HepG2 (cell line): Measurements from ENCODE around the gene CDK6. TPM values are rescaled to one million over a fixed set of nuclear protein-coding genes. Genes with fewer than 3 reads are reported as not detected.

Source experiments
- ARNT ChIP-seq: fragments of 450-650 bp; IDR thresholded peaks from 2 replicates; pipeline ENCODE4 v1.6.1; 2017
- KLF11 ChIP-seq: IDR thresholded peaks from 2 replicates; pipeline ENCODE4 v1.6.1; 2016; ENCODE audit warnings: missing compliant biosample characterization
- KLF15 ChIP-seq: sonication (generic); formaldehyde crosslinking; IDR thresholded peaks from 2 replicates; pipeline ENCODE4 v1.8.1; 2023; ENCODE audit warnings: borderline replicate concordance, mild to moderate bottlenecking, inconsistent platforms, missing genetic modification reagents, mixed read lengths
- RBFOX2 ChIP-seq: fragments of 200-400 bp; formaldehyde crosslinking; IDR thresholded peaks from 2 replicates; pipeline ENCODE4 v1.6.1; 2017; ENCODE audit warnings: low read depth, mild to moderate bottlenecking, low read length
- THYN1 ChIP-seq: sonication (generic); formaldehyde crosslinking; IDR thresholded peaks from 2 replicates; pipeline ENCODE4 v1.8.1; 2023; ENCODE audit warnings: low read depth, mild to moderate bottlenecking, moderate library complexity, missing genetic modification reagents, borderline replicate concordance
- U2AF1 ChIP-seq: fragments of 200-400 bp; formaldehyde crosslinking; optimal IDR thresholded peaks from 2 replicates; pipeline ENCODE3; 2017; ENCODE audit warnings: mild to moderate bottlenecking, low read depth, low read length
- ZBTB20 ChIP-seq: sonication (generic); formaldehyde crosslinking; IDR thresholded peaks from 2 replicates; pipeline ENCODE4 v1.8.1; 2023; ENCODE audit warnings: missing genetic modification reagents, low read depth, mild to moderate bottlenecking, borderline replicate concordance
- ZBTB21 ChIP-seq: sonication (generic); formaldehyde crosslinking; IDR thresholded peaks from 2 replicates; pipeline ENCODE4 v1.4.0; 2020; ENCODE audit warnings: missing genetic modification reagents
- ZNF136 ChIP-seq: sonication (generic); formaldehyde crosslinking; IDR thresholded peaks from 2 replicates; pipeline ENCODE4 v1.8.1; 2022; ENCODE audit warnings: low read depth, mild to moderate bottlenecking, moderate library complexity, missing genetic modification reagents
- ZNF180 ChIP-seq: sonication (generic); formaldehyde crosslinking; IDR thresholded peaks from 2 replicates; pipeline ENCODE4 v1.4.0; 2020; ENCODE audit warnings: low read depth, missing genetic modification reagents, borderline replicate concordance
- ZNF460 ChIP-seq: sonication (generic); formaldehyde crosslinking; IDR thresholded peaks from 2 replicates; pipeline ENCODE4 v1.5.1; 2020; ENCODE audit warnings: missing genetic modification reagents, mild to moderate bottlenecking, borderline replicate concordance
- ZNF777 ChIP-seq: sonication (generic); formaldehyde crosslinking; IDR thresholded peaks from 2 replicates; pipeline ENCODE4 v1.4.0; 2020; ENCODE audit warnings: missing genetic modification reagents
- polyA plus RNA-seq, 8 experiments: library from polyadenylated mRNA; depleted of rRNA in 3 of 8; stranded (reverse) in 7 of 8; unstranded in 1 of 8; fragments of >200 nt; fragmentation: Illumina TruSeq in 4 of 8; extraction: Trizol in 4 of 8; gene quantifications; 2 replicates each; pipeline versions ENCODE4 v1.2.1 to v1.2.3, GENCODE V29; 2011 to 2016; ENCODE audit warnings: low read depth in 4 of 8, missing spikeins in 1 of 8, mixed read lengths in 1 of 8; ENCODE audit not compliant: insufficient read depth in 1 of 8
- total RNA-seq, 5 experiments: library from RNA; depleted of rRNA; stranded (reverse); fragments of >200 nt; fragmentation: Illumina TruSeq; extraction: Trizol; gene quantifications; 2 replicates each; pipeline ENCODE4 v1.2.3, GENCODE V29; 2016; ENCODE audit warnings: low read depth in 1 of 5
- TF ChIP-seq, protein P1 (sequence below): sonication (generic); formaldehyde crosslinking; IDR thresholded peaks from 2 replicates; pipeline ENCODE4 v1.8.1; 2023; ENCODE audit warnings: mild to moderate bottlenecking, missing genetic modification reagents, borderline replicate concordance
- TF ChIP-seq, protein P2 (sequence below): IDR thresholded peaks from 2 replicates; pipeline ENCODE4 v1.6.1; 2012; ENCODE audit warnings: low read length, improper control_type of control experiment
- TF ChIP-seq, protein P3 (sequence below): sonication (generic); formaldehyde crosslinking; IDR thresholded peaks from 2 replicates; pipeline ENCODE4 v1.4.0; 2020; ENCODE audit warnings: missing genetic modification reagents, borderline replicate concordance
- TF ChIP-seq, protein P4 (sequence below): sonication (generic); formaldehyde crosslinking; IDR thresholded peaks from 2 replicates; pipeline ENCODE4 v1.5.0; 2020; ENCODE audit warnings: mild to moderate bottlenecking, missing genetic modification reagents
- TF ChIP-seq, protein P5 (sequence below): sonication (generic); formaldehyde crosslinking; IDR thresholded peaks from 2 replicates; pipeline ENCODE4 v1.4.0; 2020; ENCODE audit warnings: missing genetic modification reagents

CDK6 gene
- total and polyA plus RNA-seq, 2 of the 13 experiments (the other 11 are each of a cell fraction or from before 2014, with no cell fraction given) = 34.6 to 90.8 TPM

DNA sequence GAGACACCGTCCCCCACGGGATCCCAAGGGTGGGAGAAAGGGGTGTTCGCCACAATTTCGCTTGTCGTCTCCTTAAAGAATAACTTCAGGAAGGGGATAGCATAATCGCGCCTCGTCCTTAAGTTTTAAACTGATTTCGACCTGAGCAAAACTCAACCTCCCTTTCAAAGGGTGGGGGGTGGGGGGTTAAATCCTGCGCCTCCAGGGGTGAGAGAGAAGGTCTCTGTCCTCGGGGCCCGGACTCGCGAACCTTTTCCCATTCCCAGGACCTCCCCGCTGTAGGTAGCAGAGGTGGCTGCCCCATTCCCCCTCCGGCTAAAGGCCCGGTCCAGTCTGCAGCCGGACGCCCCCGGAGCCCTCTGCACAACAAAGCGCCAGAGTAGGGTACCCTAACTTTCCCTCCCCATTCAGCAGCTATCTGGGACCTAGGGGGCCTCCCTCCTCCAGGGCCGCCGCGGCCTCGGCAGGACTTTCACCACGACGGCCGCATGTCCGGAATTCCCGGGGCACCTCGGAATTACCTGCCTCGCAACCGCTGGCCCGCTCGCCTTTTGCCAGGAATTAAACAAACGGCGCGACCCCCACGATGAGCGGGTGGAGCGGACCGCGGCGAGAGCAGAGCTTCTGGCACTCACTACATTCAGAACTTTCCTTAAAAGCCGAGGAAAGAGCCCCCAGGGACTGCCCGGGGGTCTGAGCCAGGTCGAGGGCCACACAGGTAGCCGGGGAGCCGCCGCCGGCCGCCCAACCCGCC lies 1.7 kb downstream of the CDK6 start (continued):
- TF ChIP-seq, protein P1, sequence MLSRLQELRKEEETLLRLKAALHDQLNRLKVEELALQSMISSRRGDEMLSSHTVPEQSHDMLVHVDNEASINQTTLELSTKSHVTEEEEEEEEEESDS = no peak
- TF ChIP-seq ZBTB20 (peak; percentile 15; the same call in 1 of the 2 replicates), RBFOX2 (peak; percentile 77), ZNF777 (CRISPR knock-in tag) (peak; percentile 58), ZNF136 (CRISPR knock-in tag) (no peak), ARNT (no peak), ZNF180 (CRISPR knock-in tag) (peak; percentile 17; the same call in 1 of the 2 replicates), U2AF1 (no peak), ZNF460 (no peak), THYN1 (CRISPR knock-in tag) (no peak), KLF15 (CRISPR knock-in tag) (0 out of 2 replicates have a peak, but pooled peaks have one; percentile 34), KLF11 (CRISPR knock-in tag) (no peak), ZBTB21 (CRISPR knock-in tag) (no peak)
- TF ChIP-seq, protein P2, sequence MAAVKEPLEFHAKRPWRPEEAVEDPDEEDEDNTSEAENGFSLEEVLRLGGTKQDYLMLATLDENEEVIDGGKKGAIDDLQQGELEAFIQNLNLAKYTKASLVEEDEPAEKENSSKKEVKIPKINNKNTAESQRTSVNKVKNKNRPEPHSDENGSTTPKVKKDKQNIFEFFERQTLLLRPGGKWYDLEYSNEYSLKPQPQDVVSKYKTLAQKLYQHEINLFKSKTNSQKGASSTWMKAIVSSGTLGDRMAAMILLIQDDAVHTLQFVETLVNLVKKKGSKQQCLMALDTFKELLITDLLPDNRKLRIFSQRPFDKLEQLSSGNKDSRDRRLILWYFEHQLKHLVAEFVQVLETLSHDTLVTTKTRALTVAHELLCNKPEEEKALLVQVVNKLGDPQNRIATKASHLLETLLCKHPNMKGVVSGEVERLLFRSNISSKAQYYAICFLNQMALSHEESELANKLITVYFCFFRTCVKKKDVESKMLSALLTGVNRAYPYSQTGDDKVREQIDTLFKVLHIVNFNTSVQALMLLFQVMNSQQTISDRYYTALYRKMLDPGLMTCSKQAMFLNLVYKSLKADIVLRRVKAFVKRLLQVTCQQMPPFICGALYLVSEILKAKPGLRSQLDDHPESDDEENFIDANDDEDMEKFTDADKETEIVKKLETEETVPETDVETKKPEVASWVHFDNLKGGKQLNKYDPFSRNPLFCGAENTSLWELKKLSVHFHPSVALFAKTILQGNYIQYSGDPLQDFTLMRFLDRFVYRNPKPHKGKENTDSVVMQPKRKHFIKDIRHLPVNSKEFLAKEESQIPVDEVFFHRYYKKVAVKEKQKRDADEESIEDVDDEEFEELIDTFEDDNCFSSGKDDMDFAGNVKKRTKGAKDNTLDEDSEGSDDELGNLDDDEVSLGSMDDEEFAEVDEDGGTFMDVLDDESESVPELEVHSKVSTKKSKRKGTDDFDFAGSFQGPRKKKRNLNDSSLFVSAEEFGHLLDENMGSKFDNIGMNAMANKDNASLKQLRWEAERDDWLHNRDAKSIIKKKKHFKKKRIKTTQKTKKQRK = no peak
- TF ChIP-seq, protein P3, sequence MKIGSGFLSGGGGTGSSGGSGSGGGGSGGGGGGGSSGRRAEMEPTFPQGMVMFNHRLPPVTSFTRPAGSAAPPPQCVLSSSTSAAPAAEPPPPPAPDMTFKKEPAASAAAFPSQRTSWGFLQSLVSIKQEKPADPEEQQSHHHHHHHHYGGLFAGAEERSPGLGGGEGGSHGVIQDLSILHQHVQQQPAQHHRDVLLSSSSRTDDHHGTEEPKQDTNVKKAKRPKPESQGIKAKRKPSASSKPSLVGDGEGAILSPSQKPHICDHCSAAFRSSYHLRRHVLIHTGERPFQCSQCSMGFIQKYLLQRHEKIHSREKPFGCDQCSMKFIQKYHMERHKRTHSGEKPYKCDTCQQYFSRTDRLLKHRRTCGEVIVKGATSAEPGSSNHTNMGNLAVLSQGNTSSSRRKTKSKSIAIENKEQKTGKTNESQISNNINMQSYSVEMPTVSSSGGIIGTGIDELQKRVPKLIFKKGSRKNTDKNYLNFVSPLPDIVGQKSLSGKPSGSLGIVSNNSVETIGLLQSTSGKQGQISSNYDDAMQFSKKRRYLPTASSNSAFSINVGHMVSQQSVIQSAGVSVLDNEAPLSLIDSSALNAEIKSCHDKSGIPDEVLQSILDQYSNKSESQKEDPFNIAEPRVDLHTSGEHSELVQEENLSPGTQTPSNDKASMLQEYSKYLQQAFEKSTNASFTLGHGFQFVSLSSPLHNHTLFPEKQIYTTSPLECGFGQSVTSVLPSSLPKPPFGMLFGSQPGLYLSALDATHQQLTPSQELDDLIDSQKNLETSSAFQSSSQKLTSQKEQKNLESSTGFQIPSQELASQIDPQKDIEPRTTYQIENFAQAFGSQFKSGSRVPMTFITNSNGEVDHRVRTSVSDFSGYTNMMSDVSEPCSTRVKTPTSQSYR (CRISPR knock-in tag) = peak; percentile 33; the same call in 1 of the 2 replicates
- TF ChIP-seq, protein P4, sequence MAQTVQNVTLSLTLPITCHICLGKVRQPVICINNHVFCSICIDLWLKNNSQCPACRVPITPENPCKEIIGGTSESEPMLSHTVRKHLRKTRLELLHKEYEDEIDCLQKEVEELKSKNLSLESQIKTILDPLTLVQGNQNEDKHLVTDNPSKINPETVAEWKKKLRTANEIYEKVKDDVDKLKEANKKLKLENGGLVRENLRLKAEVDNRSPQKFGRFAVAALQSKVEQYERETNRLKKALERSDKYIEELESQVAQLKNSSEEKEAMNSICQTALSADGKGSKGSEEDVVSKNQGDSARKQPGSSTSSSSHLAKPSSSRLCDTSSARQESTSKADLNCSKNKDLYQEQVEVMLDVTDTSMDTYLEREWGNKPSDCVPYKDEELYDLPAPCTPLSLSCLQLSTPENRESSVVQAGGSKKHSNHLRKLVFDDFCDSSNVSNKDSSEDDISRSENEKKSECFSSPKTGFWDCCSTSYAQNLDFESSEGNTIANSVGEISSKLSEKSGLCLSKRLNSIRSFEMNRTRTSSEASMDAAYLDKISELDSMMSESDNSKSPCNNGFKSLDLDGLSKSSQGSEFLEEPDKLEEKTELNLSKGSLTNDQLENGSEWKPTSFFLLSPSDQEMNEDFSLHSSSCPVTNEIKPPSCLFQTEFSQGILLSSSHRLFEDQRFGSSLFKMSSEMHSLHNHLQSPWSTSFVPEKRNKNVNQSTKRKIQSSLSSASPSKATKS = no peak
- TF ChIP-seq, protein P5, sequence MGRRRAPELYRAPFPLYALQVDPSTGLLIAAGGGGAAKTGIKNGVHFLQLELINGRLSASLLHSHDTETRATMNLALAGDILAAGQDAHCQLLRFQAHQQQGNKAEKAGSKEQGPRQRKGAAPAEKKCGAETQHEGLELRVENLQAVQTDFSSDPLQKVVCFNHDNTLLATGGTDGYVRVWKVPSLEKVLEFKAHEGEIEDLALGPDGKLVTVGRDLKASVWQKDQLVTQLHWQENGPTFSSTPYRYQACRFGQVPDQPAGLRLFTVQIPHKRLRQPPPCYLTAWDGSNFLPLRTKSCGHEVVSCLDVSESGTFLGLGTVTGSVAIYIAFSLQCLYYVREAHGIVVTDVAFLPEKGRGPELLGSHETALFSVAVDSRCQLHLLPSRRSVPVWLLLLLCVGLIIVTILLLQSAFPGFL (CRISPR knock-in tag) = no peak
